Epithelial cell of proximal tubule (primary cell): ENCODE data around the gene TRPM3. TPM values are rescaled to one million over a fixed set of nuclear protein-coding genes. Genes with fewer than 3 reads are reported as not detected.

Experiments
- DNase-seq: peaks from one replicate; pipeline ENCODE4 v3.0.0-alpha.2; 2011; ENCODE audit warnings: low read depth
- H3K4me3 ChIP-seq: 2 replicates; pipeline ENCODE4 v1.5.1; 2011; ENCODE audit warnings: low read depth, mild to moderate bottlenecking, low read length
- CTCF ChIP-seq: conservative IDR thresholded peaks from 2 replicates; pipeline ENCODE4 v1.5.1; 2012; ENCODE audit warnings: low read depth, mild to moderate bottlenecking, low read length
- total RNA-seq: library from RNA; depleted of rRNA; stranded (reverse); fragments of >200 nt; gene quantifications from 2 replicates; pipeline ENCODE4 v1.2.3, GENCODE V29; 2015

Gene TRPM3
- total RNA-seq, 1 donor from 2014 or later, result not detected

DNA sequence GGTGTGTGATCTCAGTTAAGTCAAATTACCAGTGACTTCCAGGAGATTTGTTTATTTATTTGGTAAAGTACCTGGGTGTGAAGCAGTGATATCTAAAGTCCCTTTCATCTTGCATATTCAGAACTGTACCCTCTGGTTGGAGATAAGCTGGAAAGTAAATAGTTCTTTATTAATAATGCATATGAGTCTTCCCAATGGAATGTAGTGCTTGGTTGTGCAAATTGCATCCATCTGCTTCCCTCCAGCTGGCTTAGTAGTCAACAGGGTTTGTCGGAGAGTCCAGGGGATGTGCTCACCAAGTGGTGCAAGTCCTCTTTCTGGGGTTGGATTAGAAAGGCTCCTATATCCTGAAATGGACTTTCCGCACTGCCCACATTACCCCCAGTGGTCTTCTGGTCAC, 42.0 kb downstream of the TRPM3 start:
- H3K4me3 ChIP-seq, result no peak overlapping the region
- TF ChIP-seq CTCF, result no peak
- DNase-seq, result no peak

GRCh38 chr9:71076096-71076495, 45.3 kb downstream of the TRPM3 start:
- TF ChIP-seq CTCF, result no peak
- no peak overlapping the region for H3K4me3 ChIP-seq
- DNase-seq, result no peak

DNA sequence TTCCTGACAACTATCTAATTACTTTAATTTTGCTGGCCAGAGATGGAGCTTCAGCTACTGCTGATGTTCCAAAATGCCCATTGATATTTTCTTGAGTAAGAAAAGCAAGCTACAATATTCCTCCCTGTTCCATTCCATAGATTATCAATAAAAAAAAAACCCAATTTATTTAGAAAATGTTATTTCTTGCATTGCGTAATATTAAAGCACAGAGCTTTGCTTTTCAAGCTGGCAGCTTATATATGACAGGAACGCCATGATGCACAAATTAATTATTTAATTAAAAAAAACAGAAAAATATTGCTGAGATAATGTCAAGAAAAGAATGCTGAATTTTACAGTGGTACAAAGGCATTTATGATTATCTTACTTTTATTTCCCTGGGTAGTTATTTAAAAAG, 47.9 kb downstream of the TRPM3 start:
- H3K4me3 ChIP-seq, result no peak overlapping the region
- DNase-seq, result no peak
- TF ChIP-seq CTCF, result no peak

DNA sequence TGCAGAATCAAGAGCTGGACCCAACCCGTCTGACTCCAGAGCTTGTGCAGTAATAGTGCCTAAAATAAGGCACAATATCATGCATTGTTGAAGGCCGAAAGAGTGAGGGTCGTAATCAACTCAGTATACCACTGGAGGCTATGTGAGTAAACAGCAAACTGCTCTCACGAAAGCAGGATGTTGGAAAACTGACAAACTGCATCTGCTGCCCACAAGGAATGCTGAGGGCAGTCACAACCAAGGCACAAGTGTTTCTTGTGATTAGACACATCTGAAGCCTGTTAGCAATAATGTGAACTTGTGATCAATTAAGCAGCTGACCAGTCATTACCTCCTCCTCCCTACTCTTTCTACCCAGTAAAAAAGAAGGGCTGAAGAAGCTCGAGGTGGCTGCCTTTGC, 48.8 kb downstream of the TRPM3 start:
- DNase-seq, result no peak
- TF ChIP-seq CTCF, result no peak
- H3K4me3 ChIP-seq, result no peak overlapping the region

- no peak for TF ChIP-seq CTCF
- no peak overlapping the region for H3K4me3 ChIP-seq
- no peak for DNase-seq
Observed at GRCh38 chr9:71071633-71072032, 49.8 kb downstream of the TRPM3 start.

- TF ChIP-seq CTCF, result no peak
Observed at GRCh38 chr9:71058660-71059059, 62.8 kb downstream of the TRPM3 start.

GRCh38 chr9:71052287-71052686, 69.1 kb downstream of the TRPM3 start:
- TF ChIP-seq CTCF, result no peak
- no peak overlapping the region for H3K4me3 ChIP-seq
- DNase-seq, result no peak

More at GRCh38 chr9:71058660-71059059, 62.8 kb downstream of the TRPM3 start:
- H3K4me3 ChIP-seq, result no peak overlapping the region
- DNase-seq, result no peak
